ENCODE data around the gene KCNN4. TPM values are rescaled to one million over a fixed set of nuclear protein-coding genes. Genes with fewer than 3 reads are reported as not detected.

KCNN4 gene
- total RNA-seq, 1 experiment from 2014 or later, result 92.7 TPM

- Histone ChIP-seq H3K79me2 (ENCODE audit: low read depth) (peaks cover 13% of the 10 kb centered on the region), H3K27me3 (ENCODE audit: insufficient read depth, low read depth) (no peaks in the 10 kb centered on the region), H3K4me2 (peak overlapping the region; percentile 75), H2AFZ (no peak overlapping the region), H3K4me3 (peak overlapping the region; percentile 16; the same call in 1 of the 2 replicates), H3K4me1 (replicated peaks; ENCODE audit: insufficient read depth) (peaks cover 43% of the 10 kb centered on the region), H3F3A (ENCODE audit: insufficient read depth, low read depth) (peaks cover 53% of the 10 kb centered on the region), H3K36me3 (ENCODE audit: low read depth) (no peaks in the 10 kb centered on the region), H3K9me2 (ENCODE audit: insufficient read depth) (no peaks in the 10 kb centered on the region), H3K27ac (peak overlapping the region; percentile 70), H3K9me3 (ENCODE audit: insufficient read depth, low read depth) (no peaks in the 10 kb centered on the region), H4K20me1 (ENCODE audit: insufficient read depth) (no peaks in the 10 kb centered on the region)
- BruUV-seq (replicated peaks), result TSS peak; percentile 24
- TF ChIP-seq EZH2 (IDR thresholded peaks at IDR 0.05; ENCODE audit: low read depth) (no peak), CTCF (conservative IDR thresholded peaks at IDR 0.05) (peak; percentile 97)
- DNase-seq, result peak; percentile 86 to 91
- ChIA-PET CTCF (interaction anchor here (0.6 to 1.9 kb wide), 3 partner anchors 40 to 1204 kb away, joined by 3 to 9 read pairs (median 3); no protein-coding TSS in a partner anchor), POLR2A (ENCODE audit: unreplicated experiment) (interaction anchor here (0.6 to 1.2 kb wide), 2 partner anchors 115 to 117 kb away, joined by 5 to 7 read pairs; partner anchors contain the start of gene PLAUR)
- intact Hi-C loops (cut with micrococcal nuclease; ENCODE audit: unreplicated experiment), result loop anchor here (1.0 to 10.0 kb wide), 6 partner anchors 20 to 340 kb away; partner anchors contain the start of genes IRGQ, SMG9 and ZNF576
Observed at GRCh38 chr19:43784981-43785808, 4.4 kb upstream of the KCNN4 start.

- Histone ChIP-seq H3K9me3 (ENCODE audit: insufficient read depth, low read depth) (no peaks in the 10 kb centered on the region), H3K9me2 (ENCODE audit: insufficient read depth) (no peaks in the 10 kb centered on the region), H3K27ac (peak overlapping the region; percentile 70), H3K4me2 (peak overlapping the region; percentile 75), H3F3A (ENCODE audit: insufficient read depth, low read depth) (peaks cover 60% of the 10 kb centered on the region), H3K79me2 (ENCODE audit: low read depth) (peaks cover 21% of the 10 kb centered on the region), H3K4me1 (replicated peaks; ENCODE audit: insufficient read depth) (peaks cover 43% of the 10 kb centered on the region), H2AFZ (no peak overlapping the region), H4K20me1 (ENCODE audit: insufficient read depth) (no peaks in the 10 kb centered on the region), H3K27me3 (ENCODE audit: insufficient read depth, low read depth) (no peaks in the 10 kb centered on the region), H3K36me3 (ENCODE audit: low read depth) (no peaks in the 10 kb centered on the region), H3K4me3 (peak overlapping the region; percentile 16; the same call in 1 of the 2 replicates)
- ChIA-PET POLR2A (ENCODE audit: unreplicated experiment) (interaction anchor here (0.6 to 1.2 kb wide), 2 partner anchors 116 kb away, joined by 7 to 11 read pairs; no protein-coding TSS in a partner anchor), CTCF (interaction anchor here (0.6 to 1.9 kb wide), 3 partner anchors 39 to 116 kb away, joined by 3 to 9 read pairs (median 5); no protein-coding TSS in a partner anchor)
- peak; percentile 89 to 94 for DNase-seq
- no peak for TF ChIP-seq CTCF (conservative IDR thresholded peaks at IDR 0.05)
- no peak for TF ChIP-seq EZH2 (IDR thresholded peaks at IDR 0.05; ENCODE audit: low read depth)
- BruUV-seq (replicated peaks), result no TSS peak
- intact Hi-C loops (cut with micrococcal nuclease; ENCODE audit: unreplicated experiment), result loop anchor here (2.0 to 10.0 kb wide), 4 partner anchors 20 to 340 kb away; partner anchors contain the start of genes IRGQ, SMG9 and ZNF576
Observed at GRCh38 chr19:43784241-43784980, 3.6 kb upstream of the KCNN4 start.

DNA sequence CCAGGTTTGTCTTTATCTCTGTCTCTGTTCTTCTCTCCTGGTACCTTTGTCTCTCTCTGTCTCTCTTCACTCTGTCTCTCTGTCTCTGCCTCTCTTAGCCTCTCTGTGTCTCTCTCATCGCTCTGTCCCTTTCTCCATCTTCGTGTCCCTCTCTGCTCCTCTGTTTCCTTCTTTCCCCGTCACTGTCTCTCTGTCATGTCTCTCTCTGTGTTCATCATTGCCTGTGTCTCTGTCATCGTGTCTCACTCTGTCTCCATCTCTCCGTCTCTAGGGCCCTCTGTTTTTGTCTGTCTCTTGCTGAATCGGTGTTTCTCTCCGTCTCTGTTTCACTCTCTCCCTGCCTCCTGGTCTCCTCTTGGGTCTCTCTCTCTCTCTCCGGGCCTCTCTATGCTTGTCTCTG lies 2.9 kb upstream of the KCNN4 start:
- Histone ChIP-seq H4K20me1 (ENCODE audit: insufficient read depth) (no peaks in the 10 kb centered on the region), H3K4me1 (replicated peaks; ENCODE audit: insufficient read depth) (peaks cover 49% of the 10 kb centered on the region), H3F3A (ENCODE audit: insufficient read depth, low read depth) (peaks cover 68% of the 10 kb centered on the region), H2AFZ (no peak overlapping the region), H3K9me3 (ENCODE audit: insufficient read depth, low read depth) (no peaks in the 10 kb centered on the region), H3K4me2 (peak overlapping the region; percentile 75), H3K27ac (peak overlapping the region; percentile 70), H3K9me2 (ENCODE audit: insufficient read depth) (no peaks in the 10 kb centered on the region), H3K27me3 (ENCODE audit: insufficient read depth, low read depth) (no peaks in the 10 kb centered on the region), H3K79me2 (ENCODE audit: low read depth) (peaks cover 28% of the 10 kb centered on the region), H3K36me3 (ENCODE audit: low read depth) (no peaks in the 10 kb centered on the region), H3K4me3 (no peak overlapping the region)
- BruUV-seq (replicated peaks), result no TSS peak
- CTCF ChIA-PET, result no interaction called here
- no peak for DNase-seq
- intact Hi-C loops (cut with micrococcal nuclease; ENCODE audit: unreplicated experiment), result loop anchor here (2.0 to 10.0 kb wide), 4 partner anchors 19 to 339 kb away; partner anchors contain the start of genes IRGQ, SMG9 and ZNF576
- POLR2A ChIA-PET (ENCODE audit: unreplicated experiment), result no interaction called here
- TF ChIP-seq EZH2 (IDR thresholded peaks at IDR 0.05; ENCODE audit: low read depth), result no peak
- TF ChIP-seq CTCF (conservative IDR thresholded peaks at IDR 0.05), result no peak
